ENCODE results near the gene SOWAHD.

GRCh38 chrX:119726900-119727555, 31.4 kb upstream of the SOWAHD start:
- no peak for TF ChIP-seq CTCF (IDR thresholded peaks at IDR 0.05)
- no peak for TF ChIP-seq POLR2A (IDR thresholded peaks at IDR 0.05)
